DND-41 (cell line): ENCODE data around the gene TAAR8.

Experiments used
- ATAC-seq: fragments of 200-7000 bp; cut with Tn5 transposase; 3 replicates; pipeline ENCODE4 v1.9.1; 2021; ENCODE audit warnings: low read depth; ENCODE audit not compliant: insufficient read depth
- DNase-seq: peaks from one replicate; pipeline ENCODE4 v3.0.0-alpha.2; 2020
- H2AFZ ChIP-seq: 2 replicates; pipeline ENCODE4 v1.6.0; 2012; ENCODE audit warnings: low read depth, low read length
- H3K27ac ChIP-seq: 2 replicates; pipeline ENCODE4 v1.5.1; 2012; ENCODE audit warnings: low read length, inconsistent platforms
- H3K27me3 ChIP-seq: fragments of 200-600 bp; sonication (generic); 2 replicates; pipeline ENCODE4 v1.6.0; 2012; ENCODE audit warnings: low read length, mild to moderate bottlenecking, inconsistent platforms; ENCODE audit not compliant: insufficient read depth, poor library complexity
- H3K36me3 ChIP-seq: 2 replicates; pipeline ENCODE4 v1.5.1; 2012; ENCODE audit warnings: low read length, inconsistent platforms; ENCODE audit not compliant: insufficient read depth
- H3K4me1 ChIP-seq: 2 replicates; pipeline ENCODE4 v1.5.1; 2012; ENCODE audit warnings: mild to moderate bottlenecking, low read length; ENCODE audit not compliant: insufficient read depth
- H3K4me2 ChIP-seq: 2 replicates; pipeline ENCODE4 v1.6.0; 2012; ENCODE audit warnings: mild to moderate bottlenecking, moderate library complexity, low read length, inconsistent platforms; ENCODE audit not compliant: insufficient read depth
- H3K4me3 ChIP-seq, 2 experiments: fragments of 200-600 bp in 1 of 2; shearing (Covaris generic) in 1 of 2; 2 replicates each; pipeline ENCODE4 v1.5.1; 2012 to 2016; ENCODE audit warnings: inconsistent platforms in 2 of 2, low read length in 2 of 2, mild to moderate bottlenecking in 2 of 2, low read depth in 1 of 2, moderate library complexity in 1 of 2
- H3K79me2 ChIP-seq: 2 replicates; pipeline ENCODE4 v1.6.0; 2012; ENCODE audit warnings: low read length, inconsistent platforms; ENCODE audit not compliant: insufficient read depth
- H3K9ac ChIP-seq: 2 replicates; pipeline ENCODE4 v1.6.0; 2012; ENCODE audit warnings: low read depth, mild to moderate bottlenecking, inconsistent platforms, low read length, moderate library complexity
- H3K9me3 ChIP-seq: 2 replicates; pipeline ENCODE4 v1.5.1; 2012; ENCODE audit warnings: low read length, moderate library complexity, mild to moderate bottlenecking, inconsistent platforms; ENCODE audit not compliant: insufficient read depth, severe bottlenecking
- H4K20me1 ChIP-seq: 2 replicates; pipeline ENCODE4 v1.6.0; 2012; ENCODE audit warnings: low read length; ENCODE audit not compliant: insufficient read depth
- EZH2 ChIP-seq: IDR thresholded peaks from 3 replicates; pipeline ENCODE4 v1.6.1; 2012; ENCODE audit warnings: borderline replicate concordance, low read depth, mild to moderate bottlenecking, moderate library complexity, low read length, inconsistent platforms; ENCODE audit not compliant: severe bottlenecking
- TF ChIP-seq, protein P1 (sequence below): IDR thresholded peaks from 2 replicates; pipeline ENCODE4 v1.5.1; 2012; ENCODE audit warnings: borderline replicate concordance, low read length, moderate library complexity, mild to moderate bottlenecking; ENCODE audit not compliant: poor library complexity, severe bottlenecking; ENCODE audit errors: extremely low read depth

Gene TAAR8

GRCh38 chr6:132515386-132515785 lies 37.1 kb upstream of the TAAR8 start:
- no peak for ATAC-seq
- H3K4me3 ChIP-seq: no peak overlapping the region
- TF ChIP-seq, protein P1, sequence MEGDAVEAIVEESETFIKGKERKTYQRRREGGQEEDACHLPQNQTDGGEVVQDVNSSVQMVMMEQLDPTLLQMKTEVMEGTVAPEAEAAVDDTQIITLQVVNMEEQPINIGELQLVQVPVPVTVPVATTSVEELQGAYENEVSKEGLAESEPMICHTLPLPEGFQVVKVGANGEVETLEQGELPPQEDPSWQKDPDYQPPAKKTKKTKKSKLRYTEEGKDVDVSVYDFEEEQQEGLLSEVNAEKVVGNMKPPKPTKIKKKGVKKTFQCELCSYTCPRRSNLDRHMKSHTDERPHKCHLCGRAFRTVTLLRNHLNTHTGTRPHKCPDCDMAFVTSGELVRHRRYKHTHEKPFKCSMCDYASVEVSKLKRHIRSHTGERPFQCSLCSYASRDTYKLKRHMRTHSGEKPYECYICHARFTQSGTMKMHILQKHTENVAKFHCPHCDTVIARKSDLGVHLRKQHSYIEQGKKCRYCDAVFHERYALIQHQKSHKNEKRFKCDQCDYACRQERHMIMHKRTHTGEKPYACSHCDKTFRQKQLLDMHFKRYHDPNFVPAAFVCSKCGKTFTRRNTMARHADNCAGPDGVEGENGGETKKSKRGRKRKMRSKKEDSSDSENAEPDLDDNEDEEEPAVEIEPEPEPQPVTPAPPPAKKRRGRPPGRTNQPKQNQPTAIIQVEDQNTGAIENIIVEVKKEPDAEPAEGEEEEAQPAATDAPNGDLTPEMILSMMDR: no peak
- TF ChIP-seq EZH2: no peak
- H4K20me1 ChIP-seq: no peaks in the 10 kb centered on the region
- no peak for DNase-seq
- H3K79me2 ChIP-seq: peaks cover 10% of the 10 kb centered on the region; the same call in 1 of the 2 replicates
- no peaks in the 10 kb centered on the region for H3K36me3 ChIP-seq
- no peak overlapping the region for H2AFZ ChIP-seq
- no peak overlapping the region for H3K4me2 ChIP-seq
- H3K27ac ChIP-seq: no peak overlapping the region
- H3K4me1 ChIP-seq: peaks cover 26% of the 10 kb centered on the region
- no peaks in the 10 kb centered on the region for H3K9me3 ChIP-seq
- no peak overlapping the region for H3K9ac ChIP-seq
- H3K27me3 ChIP-seq: peaks cover 28% of the 10 kb centered on the region

GRCh38 chr6:132520953-132521352 lies 31.5 kb upstream of the TAAR8 start:
- DNase-seq: no peak
- Histone ChIP-seq H4K20me1 (no peaks in the 10 kb centered on the region), H3K9ac (no peak overlapping the region), H3K27ac (no peak overlapping the region), H3K27me3 (peaks cover 14% of the 10 kb centered on the region), H3K4me1 (no peaks in the 10 kb centered on the region), H2AFZ (no peak overlapping the region), H3K79me2 (no peaks in the 10 kb centered on the region), H3K4me3 (no peak overlapping the region), H3K4me2 (no peak overlapping the region), H3K36me3 (no peaks in the 10 kb centered on the region), H3K9me3 (no peaks in the 10 kb centered on the region)
- no peak for ATAC-seq
- no peak for TF ChIP-seq EZH2
- TF ChIP-seq, protein P1: no peak

- H4K20me1 ChIP-seq: no peaks in the 10 kb centered on the region
- no peak overlapping the region for H3K9ac ChIP-seq
- no peaks in the 10 kb centered on the region for H3K9me3 ChIP-seq
- no peaks in the 10 kb centered on the region for H3K79me2 ChIP-seq
- no peak overlapping the region for H3K4me3 ChIP-seq
- no peak overlapping the region for H3K4me2 ChIP-seq
- peaks cover 3% of the 10 kb centered on the region for H3K27me3 ChIP-seq
- DNase-seq (no peak), ATAC-seq (no peak)
- no peak overlapping the region for H2AFZ ChIP-seq
- TF ChIP-seq, protein P1: no peak
- TF ChIP-seq EZH2: no peak
- no peaks in the 10 kb centered on the region for H3K4me1 ChIP-seq
- H3K27ac ChIP-seq: no peak overlapping the region
- H3K36me3 ChIP-seq: no peaks in the 10 kb centered on the region
These were observed 27.8 kb upstream of the TAAR8 start for GRCh38 chr6:132524646-132525045.

DNA sequence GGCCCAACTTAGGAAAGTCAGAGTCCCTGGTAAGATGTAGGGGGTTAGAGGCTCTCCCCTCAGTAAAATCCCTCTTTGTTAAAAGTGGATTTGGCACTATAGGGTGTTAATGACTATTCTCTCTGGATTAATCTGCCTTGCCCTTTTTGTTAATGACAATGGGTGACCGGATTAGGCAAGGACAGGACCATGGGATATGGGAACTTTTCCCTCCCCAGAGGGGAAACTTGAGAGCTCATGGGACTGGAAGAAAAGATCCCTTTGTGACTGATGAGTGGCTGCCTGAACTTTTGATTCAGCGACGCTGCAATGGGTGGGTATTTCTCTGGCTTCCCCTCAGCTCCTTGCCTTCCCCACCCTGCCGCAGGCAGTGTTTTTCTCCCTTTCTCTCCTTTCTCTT lies 26.6 kb upstream of the TAAR8 start:
- H2AFZ ChIP-seq: no peak overlapping the region
- H3K27ac ChIP-seq: no peak overlapping the region
- DNase-seq: no peak
- no peak overlapping the region for H3K4me2 ChIP-seq
- TF ChIP-seq EZH2: no peak
- TF ChIP-seq, protein P1: no peak
- H3K9ac ChIP-seq: no peak overlapping the region
- no peaks in the 10 kb centered on the region for H3K36me3 ChIP-seq
- no peaks in the 10 kb centered on the region for H4K20me1 ChIP-seq
- no peaks in the 10 kb centered on the region for H3K79me2 ChIP-seq
- H3K9me3 ChIP-seq: no peaks in the 10 kb centered on the region
- peaks cover 3% of the 10 kb centered on the region for H3K27me3 ChIP-seq
- H3K4me3 ChIP-seq: no peak overlapping the region
- no peak for ATAC-seq
- H3K4me1 ChIP-seq: no peaks in the 10 kb centered on the region
